ENCODE data around the gene ALPL.
A peak's percentile ranks its signal among the peaks of the same experiment; 100 is the strongest.

ALPL gene

GRCh38 chr1:21613072-21613867 lies 104.0 kb downstream of the ALPL start:
- Histone ChIP-seq H3K27ac (ENCODE audit: extremely low read depth, low read depth, low read length) (no peak overlapping the region), H3K36me3 (ENCODE audit: control insufficient read depth in 2 of 2, insufficient read depth in 1 of 2, low read length in 2 of 2) (no peaks in the 10 kb centered on the region), H3K4me3 (ENCODE audit: low read depth, low read length) (no peak overlapping the region), H3K9me3 (ENCODE audit: control insufficient read depth, insufficient read depth, low read depth, low read length) (no peaks in the 10 kb centered on the region), H3K4me1 (ENCODE audit: control insufficient read depth, insufficient read depth, low read length) (no peaks in the 10 kb centered on the region)
- no peak for TF ChIP-seq HIC1 (tag by site-specific recombination; IDR thresholded peaks at IDR 0.05)
- TF ChIP-seq ZNF16 (tag by site-specific recombination; IDR thresholded peaks at IDR 0.05; ENCODE audit: low read depth), result no peak
- no peak for TF ChIP-seq GLIS2 (tag by site-specific recombination; IDR thresholded peaks at IDR 0.05)
- no peak for TF ChIP-seq ZNF610 (tag by site-specific recombination; IDR thresholded peaks at IDR 0.05; ENCODE audit: borderline replicate concordance)
- no peak for TF ChIP-seq ZNF558 (tag by site-specific recombination; IDR thresholded peaks at IDR 0.05)
- no peak for TF ChIP-seq ZNF571 (tag by site-specific recombination; IDR thresholded peaks at IDR 0.05)
- no peak for TF ChIP-seq ZFHX2 (tag by site-specific recombination; conservative IDR thresholded peaks at IDR 0.05)
- TF ChIP-seq WT1 (tag by site-specific recombination; IDR thresholded peaks at IDR 0.05), result no peak
- TF ChIP-seq ZBTB20 (tag by site-specific recombination; IDR thresholded peaks at IDR 0.05), result no peak
- TF ChIP-seq ZNF621 (tag by site-specific recombination; IDR thresholded peaks at IDR 0.05), result no peak
- TF ChIP-seq ZNF555 (tag by site-specific recombination; conservative IDR thresholded peaks at IDR 0.05), result no peak
- no peak for TF ChIP-seq ZNF302 (tag by site-specific recombination; IDR thresholded peaks at IDR 0.05; ENCODE audit: low read depth)
- no peak for TF ChIP-seq SCRT1 (tag by site-specific recombination; IDR thresholded peaks at IDR 0.05; ENCODE audit: borderline replicate concordance)
- no peak for TF ChIP-seq CTCF (tag by site-specific recombination; IDR thresholded peaks at IDR 0.05)
- TF ChIP-seq ZFP41 (tag by site-specific recombination; IDR thresholded peaks at IDR 0.05; ENCODE audit: borderline replicate concordance), result no peak
- no peak for TF ChIP-seq ZNF404 (tag by site-specific recombination; IDR thresholded peaks at IDR 0.05)
- TF ChIP-seq ZXDB (tag by site-specific recombination; IDR thresholded peaks at IDR 0.05), result no peak
- no peak for TF ChIP-seq ZNF629 (tag by site-specific recombination; IDR thresholded peaks at IDR 0.05)
- ChIA-PET POLR2A (no interaction called here), CTCF (no interaction called here)

- ChIA-PET CTCF (interaction anchor here (0.6 kb wide), 3 partner anchors 18 to 374 kb away, joined by 3 to 4 read pairs (median 3); no protein-coding TSS in a partner anchor), POLR2A (no interaction called here)
- no peaks in the 10 kb centered on the region for H3K4me1 ChIP-seq (ENCODE audit: control insufficient read depth, insufficient read depth, low read length)
- H3K36me3 ChIP-seq (ENCODE audit: control insufficient read depth in 2 of 2, insufficient read depth in 1 of 2, low read length in 2 of 2), result no peaks in the 10 kb centered on the region
- TF ChIP-seq ZNF366 (tag by site-specific recombination; conservative IDR thresholded peaks at IDR 0.05), result no peak
- peak; percentile 69 for TF ChIP-seq KLF1 (tag by site-specific recombination; IDR thresholded peaks at IDR 0.05)
- no peak for TF ChIP-seq PRDM4 (tag by site-specific recombination; IDR thresholded peaks at IDR 0.05)
- no peak overlapping the region for H3K4me3 ChIP-seq (ENCODE audit: low read depth, low read length)
- no peaks in the 10 kb centered on the region for H3K9me3 ChIP-seq (ENCODE audit: control insufficient read depth, insufficient read depth, low read depth, low read length)
- H3K27ac ChIP-seq (ENCODE audit: extremely low read depth, low read depth, low read length), result no peak overlapping the region
Measured at GRCh38 chr1:21614419-21615115, 105.3 kb downstream of the ALPL start.
